Thyroid gland (tissue), 4 donors: ENCODE data around the gene PER2. TPM values are rescaled to one million over a fixed set of nuclear protein-coding genes. Genes with fewer than 3 reads are reported as not detected.

ENCODE experiments used
- DNase-seq, 2 donors: peaks; one replicate each; pipeline ENCODE4 v3.0.0-alpha.2; 2019
- H3K27ac ChIP-seq, 3 donors: fragments of 200-600 bp; sonication (generic); 1 replicate in 2 of 3; 2 replicates in 1 of 3; pipeline ENCODE4 v1.5.1; 2016 to 2019; ENCODE audit warnings: mild to moderate bottlenecking in 1 of 3, moderate library complexity in 1 of 3
- H3K27me3 ChIP-seq: fragments of 200-600 bp; sonication (generic); one replicate; pipeline ENCODE4 v1.5.1; 2019
- H3K36me3 ChIP-seq, 2 donors: fragments of 200-600 bp; sonication (generic); one replicate each; pipeline ENCODE4 v1.5.1; 2016 to 2019
- H3K4me1 ChIP-seq, 2 donors: fragments of 200-600 bp; sonication (generic); one replicate each; pipeline ENCODE4 v1.5.1; 2017 to 2019
- H3K4me3 ChIP-seq, 3 donors: fragments of 200-600 bp; sonication (generic); replicated peaks in 1 of 3; 1 replicate in 2 of 3; 2 replicates in 1 of 3; pipeline ENCODE4 v1.5.1; 2016; ENCODE audit warnings: mild to moderate bottlenecking in 1 of 3
- H3K9me3 ChIP-seq: fragments of 200-600 bp; sonication (generic); one replicate; pipeline ENCODE4 v1.5.1; 2017
- CTCF ChIP-seq, 6 experiments: fragments of 200-600 bp in 3 of 6; fragments of 450-650 bp in 3 of 6; sonication (generic) in 3 of 6; IDR thresholded peaks; one replicate each; pipeline ENCODE4 v1.5.1; 2016 to 2019; ENCODE audit warnings: antibody characterized with exemption in 6 of 6, mild to moderate bottlenecking in 2 of 6, inconsistent platforms in 1 of 6, moderate library complexity in 1 of 6
- POLR2A ChIP-seq, 2 donors: fragments of 450-650 bp; IDR thresholded peaks; one replicate each; pipeline ENCODE4 v1.6.1; 2017; ENCODE audit warnings: antibody characterized with exemption in 2 of 2, mild to moderate bottlenecking in 2 of 2, moderate library complexity in 1 of 2
- WGBS, 2 donors: methylation state at CpG; one replicate each; pipeline ENCODE4 v1.1.5; 2017; 5-methylcytosine and 5-hydroxymethylcytosine counted together
- intact Hi-C: fragments of 100-400 bp; cut with DNase I; formaldehyde crosslinking; loops from one replicate; pipeline ENCODE4 v1.15.1; 2023
- total RNA-seq, 4 donors: library from RNA; depleted of rRNA; stranded (reverse); fragments of >200 nt; gene quantifications; one replicate each; pipeline ENCODE4 v1.2.3, GENCODE V29; 2016

The PER2 gene
- total RNA-seq, 4 donors from 2014 or later = 6.5 to 17.6 (median 9.6) TPM

- H3K27me3 ChIP-seq = no peaks in the 10 kb centered on the region
- TF ChIP-seq CTCF (IDR thresholded peaks at IDR 0.05) (no peak), POLR2A (IDR thresholded peaks at IDR 0.05) (no peak)
- DNase-seq = no peak
- peaks cover 10 to 14% of the 10 kb centered on the region in 2 donors for H3K4me1 ChIP-seq
- peaks cover 9 to 28% of the 10 kb centered on the region in 2 donors for H3K36me3 ChIP-seq
- no peaks in the 10 kb centered on the region for H3K9me3 ChIP-seq
- intact Hi-C loops = no loop called here
- H3K4me3 ChIP-seq = no peak overlapping the region
- 86 to 93% methylated on average over 5 of the region's 5 CpGs for whole genome bisulfite sequencing, 2 donors
- no peak overlapping the region for H3K27ac ChIP-seq
These were observed 44.3 kb downstream of the PER2 start for GRCh38 chr2:238244151-238244550.

GRCh38 chr2:238243496-238244076 lies 44.8 kb downstream of the PER2 start:
- TF ChIP-seq CTCF (IDR thresholded peaks at IDR 0.05) = no peak
- no peak for TF ChIP-seq POLR2A (IDR thresholded peaks at IDR 0.05)
- Histone ChIP-seq H3K4me3 (no peak overlapping the region), H3K4me1 (peaks cover 10 to 17% of the 10 kb centered on the region in 2 donors), H3K9me3 (no peaks in the 10 kb centered on the region), H3K36me3 (peaks cover 9 to 28% of the 10 kb centered on the region in 2 donors), H3K27me3 (no peaks in the 10 kb centered on the region), H3K27ac (no peak overlapping the region)
- no peak for DNase-seq
- 89 to 95% methylated on average over 10 of the region's 10 CpGs for WGBS, 2 donors
- intact Hi-C loops = no loop called here

- Histone ChIP-seq H3K36me3 (peaks cover 9 to 24% of the 10 kb centered on the region in 2 donors), H3K27me3 (no peaks in the 10 kb centered on the region), H3K4me1 (peaks cover 10 to 17% of the 10 kb centered on the region in 2 donors), H3K27ac (no peak overlapping the region), H3K4me3 (no peak overlapping the region), H3K9me3 (no peaks in the 10 kb centered on the region)
- intact Hi-C loops = no loop called here
- TF ChIP-seq POLR2A (IDR thresholded peaks at IDR 0.05) (no peak), CTCF (IDR thresholded peaks at IDR 0.05) (no peak)
- 70 to 81% methylated on average over 7 of the region's 7 CpGs for WGBS, 2 donors
- DNase-seq = no peak
These were observed 45.5 kb downstream of the PER2 start for GRCh38 chr2:238242731-238243495.

- Histone ChIP-seq H3K4me1 (peaks cover 10 to 17% of the 10 kb centered on the region in 2 donors), H3K36me3 (peaks cover 9 to 16% of the 10 kb centered on the region in 2 donors), H3K27ac (no peak overlapping the region), H3K9me3 (no peaks in the 10 kb centered on the region), H3K4me3 (no peak overlapping the region), H3K27me3 (no peaks in the 10 kb centered on the region)
- WGBS, 2 donors = 91 to 92% methylated on average over 2 of the region's 2 CpGs
- intact Hi-C loops = no loop called here
- TF ChIP-seq POLR2A (IDR thresholded peaks at IDR 0.05) (no peak), CTCF (IDR thresholded peaks at IDR 0.05) (no peak)
- no peak for DNase-seq
These were observed 46.4 kb downstream of the PER2 start for GRCh38 chr2:238241970-238242369.
